Raji (cell line): ENCODE data around the gene KLK13.

Experiments used
- POLR2A ChIP-seq: IDR thresholded peaks from 2 replicates; pipeline ENCODE4 v1.6.1; 2011; ENCODE audit warnings: low read depth, low read length, control low read depth; ENCODE audit not compliant: insufficient read depth

KLK13 gene, protein sequence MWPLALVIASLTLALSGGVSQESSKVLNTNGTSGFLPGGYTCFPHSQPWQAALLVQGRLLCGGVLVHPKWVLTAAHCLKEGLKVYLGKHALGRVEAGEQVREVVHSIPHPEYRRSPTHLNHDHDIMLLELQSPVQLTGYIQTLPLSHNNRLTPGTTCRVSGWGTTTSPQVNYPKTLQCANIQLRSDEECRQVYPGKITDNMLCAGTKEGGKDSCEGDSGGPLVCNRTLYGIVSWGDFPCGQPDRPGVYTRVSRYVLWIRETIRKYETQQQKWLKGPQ

DNA sequence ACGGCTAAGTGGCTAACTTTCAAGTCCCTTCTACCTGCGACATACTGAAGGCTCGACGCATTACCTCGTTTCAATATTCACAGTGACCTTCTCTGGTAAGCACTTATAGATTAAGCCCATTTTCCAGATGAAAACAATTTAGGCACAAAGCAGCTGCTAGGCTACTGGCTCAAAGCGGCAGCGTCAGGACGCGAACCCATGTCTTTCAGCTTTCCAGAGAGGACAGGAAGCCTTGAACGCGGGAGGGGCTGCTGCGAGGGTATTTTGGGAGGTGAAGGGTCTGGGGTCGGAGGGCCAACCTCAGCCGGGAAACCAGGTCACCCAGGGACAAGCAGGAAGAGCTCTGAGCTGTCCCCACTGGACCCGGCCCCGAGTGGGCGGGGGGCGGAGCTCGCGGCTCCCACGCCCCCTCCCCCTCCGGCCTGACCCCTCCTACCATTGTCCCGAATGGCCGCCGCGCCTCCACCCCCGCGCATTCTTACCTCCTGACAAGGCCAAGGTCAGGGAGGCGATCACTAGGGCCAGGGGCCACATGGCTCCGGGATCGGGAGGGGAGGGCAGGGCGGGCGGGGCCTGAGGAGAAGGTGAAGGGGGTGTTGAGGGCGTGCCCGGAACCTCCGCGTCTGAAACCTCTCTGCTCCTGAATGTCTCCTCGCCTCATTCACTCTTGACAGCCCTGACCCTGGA, at the start of gene KLK13:
Gene KLK13, minus strand, starts transcription at position 559 of the 687 bp plus-strand sequence. Its CDS starts 25 bp downstream, at position 534.
- TF ChIP-seq POLR2A = no peak

DNA sequence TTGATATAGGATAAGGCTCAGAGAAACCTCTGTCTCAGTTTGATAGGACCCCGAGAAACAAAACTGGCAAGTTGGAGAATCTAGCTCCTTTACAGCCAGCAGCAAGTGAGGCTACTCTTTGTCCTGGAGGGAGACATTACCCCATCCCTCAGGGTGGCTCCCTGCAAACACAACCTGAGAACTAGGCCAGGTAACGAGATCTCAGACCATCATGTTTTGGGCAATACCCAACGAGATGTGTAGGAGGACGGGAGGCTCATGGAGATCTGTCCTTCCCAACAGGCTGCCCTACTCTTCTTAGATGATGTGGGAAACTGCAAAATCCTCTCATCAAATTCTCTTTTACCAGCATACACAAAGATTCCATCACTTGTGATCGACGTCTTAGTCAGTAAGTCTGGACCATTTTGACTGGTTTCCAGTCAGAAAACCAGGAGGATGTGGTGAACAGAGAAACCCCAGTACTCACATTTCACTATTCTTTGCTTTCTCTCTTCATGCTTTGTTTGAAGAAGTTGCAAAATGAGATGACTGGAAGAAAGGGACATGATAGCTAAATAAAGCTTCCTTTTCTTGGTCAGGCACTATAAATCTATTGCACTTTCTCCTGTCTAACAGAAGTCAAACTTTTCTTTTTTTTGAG, 49.3 kb upstream of the KLK13 start:
- no peak for TF ChIP-seq POLR2A

DNA sequence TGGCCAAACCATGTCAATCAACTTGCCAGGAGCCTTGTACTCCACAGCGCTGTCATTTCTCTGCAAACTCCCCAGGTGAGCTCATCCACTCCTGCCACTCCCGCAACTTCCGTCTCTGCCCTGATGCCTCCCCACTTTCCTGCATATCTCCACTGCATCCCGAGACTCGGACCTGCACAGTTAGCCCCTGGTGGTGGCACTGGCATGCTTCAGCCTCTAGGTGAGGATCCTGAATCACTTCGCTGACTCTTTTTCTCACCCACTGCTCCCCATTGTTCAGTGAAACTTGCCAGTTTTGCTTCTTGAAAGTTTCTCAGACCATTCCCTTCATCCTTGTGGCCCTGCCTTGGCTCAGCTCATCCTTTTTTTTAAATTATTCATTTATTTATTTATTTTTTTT, 46.7 kb upstream of the KLK13 start:
- no peak for TF ChIP-seq POLR2A

DNA sequence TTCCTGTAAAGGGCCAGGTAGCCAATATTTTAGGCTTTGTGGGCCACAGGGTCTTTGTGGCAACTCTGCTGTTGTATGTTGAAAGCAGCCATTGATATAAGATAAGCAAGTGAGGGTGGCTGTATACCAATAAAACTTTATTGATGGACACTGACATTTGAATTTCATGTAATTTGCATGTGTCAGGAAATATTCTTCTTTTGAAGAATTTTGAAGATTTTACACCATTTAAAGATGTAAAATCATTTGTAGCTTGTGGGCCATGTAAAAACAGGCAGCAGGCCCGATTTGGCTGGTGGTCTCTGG, 45.7 kb upstream of the KLK13 start:
- no peak for TF ChIP-seq POLR2A

DNA sequence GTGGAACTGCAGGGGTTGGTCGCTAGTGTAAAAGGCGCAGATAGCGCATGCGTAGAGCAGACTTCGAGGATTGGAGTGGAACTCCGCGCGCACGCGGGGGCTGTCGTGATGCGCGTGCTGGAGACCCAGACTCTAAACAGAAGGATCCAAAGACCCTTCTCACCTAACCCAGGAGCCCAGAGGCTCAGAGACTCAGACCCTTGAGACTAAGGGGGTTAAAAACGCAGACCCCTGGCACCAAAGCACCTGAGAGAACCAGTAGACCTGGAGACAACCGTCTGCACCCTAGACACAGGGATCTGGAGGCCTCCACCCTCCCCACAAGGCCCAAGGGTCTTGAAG, 43.9 kb upstream of the KLK13 start:
- TF ChIP-seq POLR2A = no peak

DNA sequence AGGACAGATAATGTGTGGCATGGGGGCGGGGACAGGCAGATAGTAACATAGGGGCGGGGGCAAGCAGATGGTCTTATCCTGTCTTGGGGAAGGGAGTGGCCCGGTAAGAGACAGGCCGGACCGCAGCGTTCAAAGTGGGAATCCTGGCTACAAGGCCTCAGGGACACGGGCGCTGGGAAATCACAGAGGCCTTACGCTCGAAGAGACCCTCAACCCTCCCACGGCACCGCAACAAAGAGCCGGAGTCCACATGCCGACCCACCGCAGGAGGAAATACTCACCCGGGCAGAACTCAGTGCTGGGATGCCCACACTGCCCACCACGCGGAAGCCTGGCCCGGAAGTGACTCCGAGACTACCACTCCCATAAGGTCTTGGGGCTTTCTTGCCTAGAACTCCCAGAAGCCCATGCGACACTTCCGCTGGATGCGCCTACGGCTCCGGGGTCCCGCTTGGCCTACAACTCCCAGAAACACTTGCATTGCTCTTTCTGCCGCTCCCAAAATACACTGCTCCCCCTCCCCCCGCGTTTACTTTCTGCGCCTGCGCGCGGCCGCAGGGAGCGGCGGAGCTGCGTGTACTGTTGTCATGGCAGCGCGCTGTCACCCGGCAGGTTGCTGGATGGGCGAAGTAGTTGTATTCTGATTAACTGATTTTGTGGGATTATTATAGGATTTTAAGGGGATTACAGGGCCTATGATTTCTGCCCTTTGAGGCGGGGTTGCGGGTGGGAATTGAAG, 43.3 kb upstream of the KLK13 start, which contains the start of gene CTU1:
Gene CTU1, minus strand, starts transcription at position 344 of the 739 bp plus-strand sequence. CDS start 3,840 bp downstream, outside the sequence.
- TF ChIP-seq POLR2A = peak; percentile 83

DNA sequence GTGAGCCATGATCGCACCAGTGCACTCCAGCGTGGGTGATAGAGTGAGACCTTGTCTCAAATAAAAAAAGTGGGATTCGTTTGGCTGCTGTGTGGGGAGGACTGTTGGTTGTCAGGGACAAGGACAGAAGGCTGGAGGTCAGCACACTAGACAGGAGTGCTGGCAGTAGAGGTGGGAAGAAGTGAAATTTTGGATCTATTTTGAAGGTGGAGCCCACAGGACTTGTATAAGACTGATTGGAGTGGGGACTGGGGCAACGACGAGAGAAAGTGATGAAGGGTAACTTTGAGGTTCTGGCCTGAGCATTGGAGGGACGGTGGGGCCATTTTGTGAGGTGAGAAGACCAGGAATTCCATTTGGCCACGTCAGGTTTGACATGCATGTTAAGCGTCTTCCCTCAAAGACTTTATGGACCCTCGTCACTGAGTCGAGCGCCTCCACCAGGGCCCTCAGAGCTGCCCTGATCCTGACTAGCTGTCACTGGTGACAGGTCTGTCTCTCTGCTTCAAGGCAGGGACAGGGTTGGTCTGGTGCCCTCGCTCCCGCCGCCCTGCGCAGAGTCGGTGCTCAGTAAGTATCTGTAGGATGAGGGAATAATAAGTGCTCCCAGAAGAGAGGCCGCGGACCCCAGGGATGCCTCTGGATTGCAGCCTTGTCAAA, 42.6 kb upstream of the KLK13 start:
- no peak for TF ChIP-seq POLR2A

DNA sequence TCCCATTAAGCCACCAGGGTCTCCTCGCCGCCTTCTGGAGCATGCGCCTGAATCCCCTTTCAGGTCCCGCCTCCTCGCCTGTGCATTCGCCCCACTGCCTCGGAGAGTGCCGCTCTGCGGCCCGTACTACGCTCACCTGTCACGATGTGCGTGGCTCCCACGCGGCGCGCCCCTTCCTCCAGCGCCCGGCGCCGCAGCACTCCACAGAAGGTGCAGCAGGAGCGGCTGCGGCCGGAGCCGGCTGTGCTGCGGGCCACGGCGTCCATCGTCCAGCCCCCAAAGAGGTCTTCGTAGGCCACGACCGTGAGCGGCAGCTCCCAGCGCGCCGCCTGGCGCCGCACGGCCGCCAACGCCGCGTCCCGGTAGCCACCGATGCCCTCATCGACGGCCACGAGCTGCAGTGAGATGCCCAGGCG, 39.0 kb upstream of the KLK13 start:
- no peak for TF ChIP-seq POLR2A

DNA sequence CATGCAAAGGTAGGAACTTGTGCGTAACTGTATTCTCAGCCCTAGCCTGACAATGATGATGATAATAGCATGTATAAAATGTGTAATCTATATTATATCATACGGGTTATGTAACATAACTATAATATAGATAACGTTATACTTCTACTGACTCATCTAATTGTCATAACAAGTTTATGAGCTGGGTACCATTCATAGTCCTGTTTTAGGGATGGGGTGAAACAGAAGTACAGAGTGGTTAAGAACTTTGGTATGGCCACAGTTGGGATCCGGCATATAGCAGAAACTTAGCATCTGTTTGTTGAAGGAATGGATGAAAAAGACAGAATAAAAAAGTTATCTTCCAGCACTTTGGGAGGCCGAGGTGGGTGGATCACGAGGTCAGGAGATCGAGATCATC, 38.1 kb upstream of the KLK13 start:
- no peak for TF ChIP-seq POLR2A

DNA sequence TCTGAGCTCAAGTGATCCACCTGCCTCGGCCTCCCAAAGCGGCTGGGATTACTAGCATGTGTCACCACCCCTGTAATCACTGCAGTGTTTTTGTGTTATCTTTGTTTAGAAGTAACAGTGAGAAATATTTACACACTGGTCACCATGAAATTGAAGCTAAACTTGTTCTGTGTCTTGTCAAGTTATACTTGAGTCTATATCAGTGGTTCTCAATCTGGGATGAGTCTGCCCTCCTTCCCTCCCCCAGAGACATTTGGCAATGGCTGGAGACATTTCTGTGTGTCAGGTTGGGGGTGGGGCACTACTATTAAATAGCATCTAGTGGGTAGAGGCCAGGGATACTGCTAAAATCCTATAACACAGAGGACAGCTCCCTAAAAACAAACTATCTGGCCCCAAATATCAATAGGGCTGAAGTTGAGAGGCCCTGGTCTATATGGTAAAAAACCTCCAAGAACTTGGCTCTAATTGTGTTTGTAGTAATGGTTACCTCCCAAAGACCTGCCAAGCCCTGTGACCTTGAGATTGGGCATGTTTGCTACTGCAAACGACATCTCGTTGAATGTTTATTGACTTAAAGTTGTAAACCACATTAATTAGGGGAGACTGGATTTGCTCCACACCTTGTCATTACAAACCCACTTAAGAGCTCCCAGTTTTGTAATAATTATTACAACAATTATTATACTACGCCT, 36.4 kb upstream of the KLK13 start:
- no peak for TF ChIP-seq POLR2A

DNA sequence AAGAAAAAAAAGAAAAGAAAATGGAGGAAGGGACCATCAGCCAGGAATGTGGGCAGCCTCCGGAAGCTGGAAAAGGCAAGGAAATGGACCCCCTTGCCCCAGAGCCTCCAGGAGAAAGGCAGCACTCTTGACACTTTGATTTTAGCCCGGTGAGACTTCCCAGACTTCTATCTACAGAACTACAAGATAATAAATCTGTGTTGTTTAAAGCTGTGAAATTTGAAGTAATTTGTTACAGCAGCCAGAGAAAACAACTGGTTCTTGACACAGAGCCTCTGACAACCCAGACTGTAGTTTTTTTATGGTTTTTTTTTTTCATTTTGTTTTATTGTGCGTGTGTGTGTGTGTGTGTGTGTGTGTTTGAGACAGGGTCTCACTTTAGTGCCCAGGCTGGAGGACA, 35.7 kb upstream of the KLK13 start:
- TF ChIP-seq POLR2A = no peak

DNA sequence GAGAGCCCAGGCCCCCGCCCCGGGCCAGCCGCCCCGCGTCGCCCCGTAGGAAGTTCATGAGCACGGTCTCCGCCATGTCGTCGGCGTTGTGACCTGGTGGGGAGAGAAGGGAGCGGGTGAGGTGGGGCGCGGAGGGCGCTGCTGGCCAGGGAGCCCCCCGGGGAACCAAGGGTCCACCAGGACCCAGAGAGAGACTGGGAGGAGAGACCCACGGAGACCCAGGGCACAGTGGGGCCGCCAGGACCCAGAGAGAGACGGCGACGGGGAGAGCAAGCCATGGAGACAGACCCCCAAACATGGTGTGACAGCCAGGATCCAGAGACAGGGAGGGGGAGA, 34.1 kb upstream of the KLK13 start:
- no peak for TF ChIP-seq POLR2A

DNA sequence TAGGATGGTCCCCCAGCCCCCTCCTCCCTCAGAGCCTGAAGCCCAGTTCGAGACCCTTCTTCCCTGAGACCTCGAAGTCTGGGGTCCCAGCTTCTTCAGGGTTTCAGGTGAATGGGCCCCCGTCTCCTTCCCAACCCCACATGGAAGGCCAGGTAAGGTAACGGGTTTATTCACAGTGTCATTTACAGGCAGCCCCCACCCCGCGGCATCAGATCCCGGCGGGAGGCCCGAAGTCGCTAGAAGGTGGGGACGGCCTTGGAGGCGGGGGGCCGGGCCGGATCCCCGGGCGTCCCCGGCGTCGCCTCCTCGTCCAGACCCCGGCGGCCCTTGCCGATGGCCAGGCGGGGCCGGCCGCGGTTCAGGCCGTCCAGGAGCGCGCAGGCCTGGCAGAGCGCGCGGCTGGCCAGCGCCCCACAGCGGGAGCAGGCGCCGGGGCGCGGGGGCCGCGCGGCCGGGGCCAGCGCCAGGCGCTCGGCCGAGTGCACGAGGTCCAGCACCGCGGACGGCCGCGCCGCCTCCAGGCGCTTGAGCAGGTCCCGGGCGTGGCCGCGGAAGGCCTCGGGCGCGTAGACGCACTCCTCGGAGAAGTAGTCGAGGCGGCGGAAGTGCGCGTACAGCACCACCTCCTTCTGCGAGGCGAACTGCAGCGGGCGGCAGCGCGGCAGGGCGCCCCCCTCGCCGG, 33.6 kb upstream of the KLK13 start:
- TF ChIP-seq POLR2A = no peak

DNA sequence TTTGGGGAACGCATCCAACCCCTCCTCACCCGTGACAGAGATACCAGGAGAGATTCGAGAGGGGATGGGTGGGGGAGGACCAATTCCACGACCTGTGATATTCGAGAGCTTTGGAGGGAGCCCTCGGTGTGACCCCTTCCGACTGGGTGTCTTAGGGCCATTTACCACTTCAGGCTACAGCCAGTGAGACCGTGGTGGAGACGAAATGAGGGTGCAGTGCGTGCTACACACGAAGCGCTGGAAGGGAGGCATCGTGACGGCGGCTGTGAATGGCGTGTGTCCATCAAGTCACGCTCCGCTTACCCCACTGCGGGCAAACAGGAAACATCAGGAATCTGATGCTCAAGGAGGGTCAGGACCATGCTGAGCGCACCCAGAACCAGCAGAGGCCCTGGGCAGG, 32.9 kb upstream of the KLK13 start:
- no peak for TF ChIP-seq POLR2A
